NCI-H2171 (cell line): Measurements from ENCODE around the gene TARBP1.

Source experiments
- DNase-seq: peaks from one replicate; lab custom pipeline; 2025; lab: John Stamatoyannopoulos, UW

The TARBP1 gene

DNA sequence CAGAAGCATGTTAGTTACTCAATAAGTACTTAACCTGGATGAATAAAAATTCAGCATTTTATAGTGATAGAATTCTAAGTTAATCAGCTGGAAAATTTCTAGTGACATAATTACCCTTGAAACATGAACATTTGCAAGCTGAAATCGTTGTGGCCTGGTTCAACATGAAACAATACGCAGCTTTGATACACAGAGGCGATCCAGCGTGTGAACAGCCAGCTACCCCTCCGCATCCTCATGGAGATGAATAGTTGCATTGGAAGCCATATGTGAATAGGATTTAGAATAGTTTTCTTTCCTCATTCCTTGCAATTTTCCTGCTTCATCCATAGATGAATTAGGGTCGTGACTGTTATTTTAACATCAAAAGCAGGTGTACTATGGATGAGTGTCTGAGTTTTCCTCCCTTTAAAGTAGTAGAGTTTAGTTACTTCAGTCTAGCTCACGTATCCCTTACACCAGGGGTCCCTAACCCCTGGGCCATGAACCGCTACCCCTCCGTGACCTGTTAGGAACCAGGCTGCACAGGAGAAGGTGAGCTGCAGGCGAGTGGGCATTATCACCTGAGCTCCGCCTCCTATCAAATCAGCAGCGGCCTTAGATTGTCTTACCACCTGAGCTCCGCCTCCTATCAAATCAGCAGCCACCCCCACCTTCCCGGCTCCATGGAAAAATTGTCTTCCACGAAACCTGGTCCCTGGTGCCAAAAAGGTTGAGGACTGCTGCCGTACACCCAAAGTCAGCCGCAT is 6.2 kb upstream of the TARBP1 start:
- no peak for DNase-seq

- DNase-seq: no peak
Observed at GRCh38 chr1:234484218-234484617, 5.2 kb upstream of the TARBP1 start.

DNA sequence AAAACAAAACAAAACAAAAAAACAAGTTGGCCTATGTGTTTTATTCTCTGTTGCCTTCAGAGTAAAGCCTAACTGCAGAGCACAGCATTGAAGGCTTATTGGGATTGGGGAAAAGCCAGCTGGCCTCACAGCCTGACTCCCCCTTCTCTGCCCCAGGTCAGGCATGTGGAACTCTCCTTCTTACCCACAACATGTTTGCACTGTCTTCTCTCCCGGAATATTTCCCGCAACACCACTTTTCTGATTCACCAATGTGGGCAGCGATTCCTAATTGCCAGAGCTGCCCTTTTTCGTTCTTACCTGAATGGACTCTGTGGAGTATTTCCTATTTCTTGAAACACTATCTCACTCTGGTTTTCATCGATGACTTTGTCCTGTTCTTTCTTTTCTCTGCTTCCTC is 2.8 kb upstream of the TARBP1 start:
- DNase-seq: no peak

GRCh38 chr1:234479866-234480265 is 887 bp upstream of the TARBP1 start:
- no peak for DNase-seq

DNA sequence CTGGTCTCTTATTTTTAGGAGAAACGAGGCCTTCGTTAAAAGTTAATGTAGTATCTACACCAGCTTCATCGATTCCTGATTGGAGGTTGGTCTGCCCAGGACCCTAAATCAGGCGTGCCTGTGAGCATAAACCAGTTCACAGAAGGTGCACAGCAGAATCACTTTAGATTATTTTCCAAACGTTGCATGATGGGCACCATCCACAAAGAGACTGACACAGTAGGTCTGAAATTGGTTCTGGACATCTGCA is 256 bp upstream of the TARBP1 start:
- DNase-seq: no peak

DNA sequence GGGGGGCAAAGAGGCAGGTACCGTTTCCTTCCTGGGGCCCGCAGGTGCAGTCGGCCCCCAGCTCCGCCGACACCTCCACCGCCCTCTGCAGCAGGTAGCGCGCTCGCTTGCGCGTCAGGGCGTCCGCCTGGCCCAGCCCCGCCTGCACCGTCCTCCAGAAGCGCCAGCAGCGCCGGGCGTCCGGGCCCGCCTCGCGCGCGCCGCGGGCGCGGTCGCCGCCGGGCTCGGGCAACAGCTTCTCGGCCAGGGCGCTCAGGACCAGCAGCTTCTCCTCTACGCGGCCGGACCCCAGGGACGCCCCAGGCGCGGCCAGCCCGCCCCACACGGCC is 863 bp downstream of the TARBP1 start:
- peak; percentile 70 for DNase-seq

- no peak for DNase-seq
Observed at GRCh38 chr1:234477386-234478151, 1.4 kb downstream of the TARBP1 start.

GRCh38 chr1:234476172-234476571 is 2.8 kb downstream of the TARBP1 start:
- no peak for DNase-seq

GRCh38 chr1:234475167-234475793 is 3.7 kb downstream of the TARBP1 start:
- no peak for DNase-seq

DNA sequence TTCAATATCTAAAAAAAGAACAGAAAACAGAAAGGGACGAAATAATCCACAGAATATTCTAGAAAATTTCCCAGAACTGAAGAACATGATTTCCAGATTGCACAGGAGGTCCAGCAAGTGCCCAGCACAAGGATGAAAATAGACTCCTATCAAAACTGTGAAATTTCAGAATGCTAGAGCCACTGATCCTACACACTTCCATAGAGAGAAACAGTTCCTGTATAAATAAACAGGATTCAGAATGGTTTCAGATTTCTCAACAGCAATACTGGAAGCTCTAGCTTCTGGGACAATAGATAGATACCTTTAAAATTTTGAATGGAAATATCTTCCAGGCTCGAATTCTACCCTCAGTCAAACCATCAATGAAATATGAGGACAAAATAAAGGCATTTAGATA is 4.6 kb downstream of the TARBP1 start:
- no peak for DNase-seq

GRCh38 chr1:234473118-234473517 is 5.9 kb downstream of the TARBP1 start:
- DNase-seq: no peak

DNA sequence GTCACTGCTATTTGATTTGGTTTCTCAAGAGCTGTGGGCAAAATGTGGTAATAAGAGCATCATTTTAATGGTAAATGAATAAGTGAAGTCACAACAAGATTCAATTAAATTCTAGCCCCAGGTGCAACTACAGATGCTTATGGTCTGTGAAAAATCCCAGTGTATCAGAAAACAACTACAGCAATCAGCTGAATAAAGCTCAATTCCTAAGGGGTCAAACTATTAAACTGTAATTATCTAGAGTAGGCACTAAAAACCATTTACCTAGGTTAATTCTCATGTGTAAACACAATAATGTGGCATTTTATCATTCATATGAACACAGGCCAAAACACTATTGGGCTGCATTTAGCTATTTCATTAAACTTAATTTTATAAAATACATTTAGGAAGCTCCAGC is 9.6 kb downstream of the TARBP1 start:
- no peak for DNase-seq

DNA sequence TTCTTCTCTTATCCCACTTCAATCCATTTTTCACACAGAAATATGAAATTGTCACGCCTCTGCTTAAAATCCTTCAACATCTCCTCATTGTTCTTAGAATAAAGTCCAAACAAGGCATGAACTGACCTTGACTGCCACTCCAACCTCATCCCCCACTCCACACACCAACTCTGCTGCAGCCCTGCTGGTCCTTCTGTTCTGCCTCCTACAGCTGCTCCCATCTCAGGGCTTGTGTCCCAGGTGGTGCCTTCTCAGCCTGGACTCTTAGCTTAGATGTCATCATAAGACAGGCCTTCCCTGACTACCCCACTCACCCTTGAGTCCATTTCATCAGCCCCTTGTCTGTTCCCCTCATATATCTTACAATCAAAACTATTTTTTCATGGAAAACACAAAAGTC is 10.4 kb downstream of the TARBP1 start:
- DNase-seq: no peak

- DNase-seq: no peak
Observed at GRCh38 chr1:234467821-234468220, 11.2 kb downstream of the TARBP1 start.

DNA sequence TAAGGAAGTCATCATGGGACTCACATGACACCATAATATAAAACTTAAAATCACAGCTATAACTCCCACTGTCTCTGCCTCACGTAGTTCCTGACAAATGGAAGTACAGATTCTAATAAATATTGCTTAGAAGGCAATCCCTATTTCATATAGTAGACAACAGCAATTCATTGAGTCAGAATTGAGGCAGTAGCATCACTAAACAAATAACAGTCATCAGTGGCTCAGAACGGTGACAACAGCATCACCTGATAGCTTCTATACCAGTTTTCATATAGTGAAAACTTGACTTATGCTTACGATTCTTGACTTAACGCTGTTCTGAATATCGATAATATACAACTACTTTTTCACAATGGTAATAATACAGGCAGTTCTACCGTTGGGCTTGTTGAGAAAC is 12.0 kb downstream of the TARBP1 start:
- no peak for DNase-seq

DNA sequence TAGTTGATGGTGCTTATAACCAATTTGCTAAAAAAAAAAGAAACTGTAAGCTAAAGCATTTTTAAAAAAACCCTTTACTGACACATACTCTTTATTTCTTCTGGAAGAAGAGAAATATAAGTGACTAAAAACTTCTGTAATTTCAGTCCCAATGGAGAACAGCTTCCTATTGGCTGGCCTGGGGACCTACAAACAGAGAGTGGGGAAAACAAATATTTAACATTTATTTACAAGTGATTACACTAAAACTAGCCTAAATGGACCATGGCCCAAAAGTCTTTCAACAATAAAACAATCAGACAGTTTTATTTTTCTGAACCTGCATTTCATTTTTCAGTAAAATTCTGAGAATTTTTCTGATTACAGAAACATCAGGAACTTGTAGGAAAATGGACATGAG is 15.2 kb downstream of the TARBP1 start:
- DNase-seq: no peak

- DNase-seq: no peak
Observed at GRCh38 chr1:234460652-234461051, 18.3 kb downstream of the TARBP1 start.

DNA sequence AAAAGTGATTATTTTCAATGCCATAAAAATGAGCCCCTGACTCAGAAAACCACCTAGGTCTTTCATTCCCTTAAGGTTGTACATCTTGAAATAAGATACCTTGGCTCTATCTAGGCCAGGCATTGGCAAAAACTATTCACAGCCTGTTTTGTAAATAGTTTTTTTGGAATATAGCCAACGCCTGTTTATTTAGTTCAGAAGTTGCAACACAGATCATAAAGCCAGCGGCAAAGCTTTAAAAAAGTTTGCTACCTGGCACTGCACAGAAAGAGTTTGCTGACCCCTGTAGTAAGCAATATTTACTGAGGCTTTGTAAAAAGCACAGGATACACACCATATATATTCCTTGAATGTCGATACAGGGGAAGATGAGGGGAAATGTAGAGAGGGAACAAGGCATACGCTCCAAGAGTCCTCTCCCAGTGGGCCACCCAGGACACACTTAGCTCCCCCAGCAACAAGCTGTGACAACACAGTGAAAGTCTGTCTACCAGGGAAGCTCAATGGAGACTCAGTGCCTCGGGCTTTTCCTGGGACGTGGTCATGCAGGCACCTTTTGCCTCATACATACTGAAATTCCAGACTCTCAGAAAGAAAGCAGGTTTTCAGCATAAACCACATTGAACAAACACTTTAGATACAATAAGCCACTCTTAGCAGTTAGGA is 20.5 kb downstream of the TARBP1 start:
- no peak for DNase-seq

- no peak for DNase-seq
Observed at GRCh38 chr1:234454926-234455325, 24.1 kb downstream of the TARBP1 start.

GRCh38 chr1:234452406-234452965 is 26.5 kb downstream of the TARBP1 start:
- DNase-seq: no peak

DNA sequence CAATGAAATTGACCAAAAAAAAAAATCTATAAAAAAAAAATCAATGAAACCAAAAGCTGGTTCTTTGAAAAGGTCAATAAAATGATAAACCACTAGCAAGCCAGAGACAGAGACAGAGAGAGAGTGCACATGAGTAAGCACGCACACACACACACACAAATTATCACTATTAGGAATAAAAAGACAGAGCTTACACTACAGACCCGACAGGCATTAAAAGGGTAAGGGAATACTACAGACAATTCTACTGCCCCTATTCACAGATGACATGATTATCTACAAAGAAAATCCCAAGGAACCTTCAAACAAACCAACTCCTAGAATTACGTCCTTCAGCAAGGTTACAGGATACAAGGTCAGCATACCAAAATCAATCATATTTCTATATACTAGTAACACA is 38.6 kb downstream of the TARBP1 start:
- DNase-seq: no peak

DNA sequence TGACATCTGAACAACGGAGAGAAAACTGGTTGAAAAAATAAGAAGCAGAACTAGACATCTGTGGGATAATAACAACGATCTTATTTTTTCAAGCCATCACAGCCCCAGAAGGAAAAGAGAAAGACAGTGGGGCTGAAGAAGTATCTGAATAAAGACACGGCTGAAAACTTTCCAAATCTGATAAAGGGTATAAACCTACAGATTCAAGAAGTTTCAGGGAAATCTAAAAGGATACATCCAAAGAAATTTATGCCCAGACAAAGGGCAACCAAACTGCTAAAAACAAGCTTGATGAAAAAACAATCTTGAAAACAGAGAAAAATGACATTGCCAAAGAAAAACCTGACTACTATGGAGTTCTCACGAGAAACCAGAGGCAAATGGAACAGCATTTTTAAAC is 40.4 kb downstream of the TARBP1 start:
- no peak for DNase-seq
